A673 (cell line): ENCODE results near the gene TTR. TPM values are rescaled to one million over a fixed set of nuclear protein-coding genes. Genes with fewer than 3 reads are reported as not detected.

ENCODE experiments used
- BruUV-seq: library from RNA; stranded (reverse); fragments of 400-500 nt; replicated peaks from 2 replicates; lab custom pipeline; 2021; lab: Mats Ljungman, UMichigan
- CTCF ChIA-PET: fragments of 300-600 bp; sonication (Branson Sonifier 250); formaldehyde crosslinking; loops from one replicate; lab custom pipeline; 2022; ENCODE audit warnings: antibody characterized with exemption; lab: Charles Lee
- POLR2A ChIA-PET: fragments of 300-600 bp; sonication (Branson Sonifier 250); formaldehyde crosslinking; loops from one replicate; lab custom pipeline; 2022; ENCODE audit warnings: antibody characterized with exemption; ENCODE audit not compliant: low non-redundant PET; lab: Charles Lee
- DNase-seq: peaks from one replicate; pipeline ENCODE4 v3.0.0-alpha.2; 2015; ENCODE audit warnings: low spot score
- H3K27ac ChIP-seq: fragments of 200-600 bp; sonication (generic); 2 replicates; pipeline ENCODE4 v1.5.1; 2016; ENCODE audit warnings: mixed run types, low read depth, mild to moderate bottlenecking, mixed read lengths, antibody characterized with exemption, low read length; ENCODE audit not compliant: poor library complexity, severe bottlenecking
- H3K27me3 ChIP-seq: fragments of 200-600 bp; sonication (generic); replicated peaks from 2 replicates; pipeline ENCODE4 v1.6.1; 2017; ENCODE audit warnings: mixed run types, low read depth, mild to moderate bottlenecking, mixed read lengths, antibody characterized with exemption, low read length; ENCODE audit not compliant: insufficient read depth, poor library complexity
- H3K36me3 ChIP-seq: fragments of 200-600 bp; sonication (generic); 2 replicates; pipeline ENCODE4 v1.6.1; 2016; ENCODE audit warnings: mixed run types, mild to moderate bottlenecking, mixed read lengths, antibody characterized with exemption, low read length; ENCODE audit not compliant: insufficient read depth, poor library complexity, severe bottlenecking
- H3K4me1 ChIP-seq: fragments of 200-600 bp; sonication (generic); 2 replicates; pipeline ENCODE4 v1.6.1; 2017; ENCODE audit warnings: mixed run types, mild to moderate bottlenecking, mixed read lengths, antibody characterized with exemption, low read length; ENCODE audit not compliant: insufficient read depth, poor library complexity, severe bottlenecking
- H3K4me3 ChIP-seq: fragments of 200-600 bp; sonication (generic); 2 replicates; pipeline ENCODE4 v1.5.1; 2016; ENCODE audit warnings: low read depth, mixed run types, mild to moderate bottlenecking, mixed read lengths, low read length; ENCODE audit not compliant: poor library complexity, severe bottlenecking
- H3K9me3 ChIP-seq: fragments of 200-600 bp; sonication (generic); 2 replicates; pipeline ENCODE4 v1.6.1; 2016; ENCODE audit warnings: mixed run types, low read depth, mild to moderate bottlenecking, mixed read lengths, antibody characterized with exemption, low read length; ENCODE audit not compliant: poor library complexity, severe bottlenecking
- CTCF ChIP-seq: fragments of 300-800, 200-600 bp; sonication (generic); conservative IDR thresholded peaks from 2 replicates; pipeline ENCODE4 v1.5.1; 2017; ENCODE audit warnings: low read depth, mild to moderate bottlenecking, antibody characterized with exemption, low read length, moderate library complexity, mixed read lengths
- EZH2 ChIP-seq: fragments of 200-600 bp; sonication (generic); IDR thresholded peaks from 2 replicates; pipeline ENCODE4 v1.6.1; 2017; ENCODE audit warnings: borderline replicate concordance, low read depth, mild to moderate bottlenecking, mixed read lengths, antibody characterized with exemption, low read length; ENCODE audit not compliant: poor library complexity, severe bottlenecking
- intact Hi-C: fragments of 100-400 bp; cut with micrococcal nuclease; formaldehyde crosslinking; loops from one replicate; pipeline ENCODE4 v1.10.0; 2022; ENCODE audit not compliant: unreplicated experiment
- total RNA-seq: library from RNA; stranded (reverse); gene quantifications from 2 replicates; pipeline ENCODE4 v1.2.3, GENCODE V29; 2021

The TTR gene
- total RNA-seq, 1 experiment from 2014 or later: not detected

- no peaks in the 10 kb centered on the region for H3K27me3 ChIP-seq
- no peaks in the 10 kb centered on the region for H3K4me1 ChIP-seq
- DNase-seq: no peak
- ChIA-PET CTCF (no interaction called here), POLR2A (no interaction called here)
- H3K9me3 ChIP-seq: no peaks in the 10 kb centered on the region
- intact Hi-C loops: no loop called here
- H3K4me3 ChIP-seq: no peak overlapping the region
- H3K27ac ChIP-seq: no peak overlapping the region
- no TSS peak for BruUV-seq
- TF ChIP-seq EZH2 (no peak), CTCF (no peak)
- no peaks in the 10 kb centered on the region for H3K36me3 ChIP-seq
Measured at GRCh38 chr18:31612124-31612523, 20.4 kb downstream of the TTR start.

- Histone ChIP-seq H3K36me3 (no peaks in the 10 kb centered on the region), H3K4me1 (no peaks in the 10 kb centered on the region), H3K27ac (no peak overlapping the region), H3K9me3 (no peaks in the 10 kb centered on the region), H3K27me3 (no peaks in the 10 kb centered on the region), H3K4me3 (no peak overlapping the region)
- no peak for DNase-seq
- intact Hi-C loops: no loop called here
- ChIA-PET CTCF (no interaction called here), POLR2A (no interaction called here)
- TF ChIP-seq CTCF: no peak
- TF ChIP-seq EZH2: no peak
- no TSS peak for BruUV-seq
Measured at GRCh38 chr18:31614044-31614443, 22.4 kb downstream of the TTR start.

- Histone ChIP-seq H3K4me1 (no peaks in the 10 kb centered on the region), H3K27me3 (no peaks in the 10 kb centered on the region), H3K27ac (no peak overlapping the region), H3K4me3 (no peak overlapping the region), H3K9me3 (no peaks in the 10 kb centered on the region), H3K36me3 (no peaks in the 10 kb centered on the region)
- TF ChIP-seq EZH2 (no peak), CTCF (no peak)
- ChIA-PET POLR2A (no interaction called here), CTCF (no interaction called here)
- no peak for DNase-seq
- intact Hi-C loops: no loop called here
- no TSS peak for BruUV-seq
Measured at GRCh38 chr18:31616586-31616985, 24.9 kb downstream of the TTR start.
